H1 (cell line): ENCODE measurements around the gene CCDC13. TPM values are rescaled to one million over a fixed set of nuclear protein-coding genes. Genes with fewer than 3 reads are reported as not detected.
"Not testable (repeated sequence)": the region's sequence is repeated elsewhere in the genome, so short reads cannot be mapped to it uniquely, and the experiment has no call there.

ENCODE experiments used
- CTCF ChIA-PET: fragments of 300-600 bp; sonication (Branson Sonifier 250); formaldehyde crosslinking; loops from one replicate; lab custom pipeline; 2021; ENCODE audit not compliant: partially characterized antibody; lab: Charles Lee
- POLR2A ChIA-PET: fragments of 300-600 bp; sonication (Branson Sonifier 250); formaldehyde crosslinking; loops from one replicate; lab custom pipeline; 2021; ENCODE audit warnings: inconsistent platforms; ENCODE audit not compliant: partially characterized antibody; lab: Charles Lee
- DNase-seq, 2 experiments: peaks; one replicate each; pipeline versions ENCODE4 v3.0.0 to v3.0.0-alpha.2; 2010 to 2022; ENCODE audit warnings: low spot score in 2 of 2, low read depth in 1 of 2, mixed read lengths in 1 of 2
- FAIRE-seq: peaks from 2 replicates; lab custom pipeline; 2011; peaks lifted over from hg19 to GRCh38; lab: Jason Lieb, UNC
- H2AFZ ChIP-seq: 2 replicates; pipeline ENCODE4 v1.8.1; 2012; ENCODE audit warnings: low read length, inconsistent platforms
- H2AK5ac ChIP-seq: 2 replicates; pipeline ENCODE4 v1.6.1; 2013; ENCODE audit warnings: low read depth, low read length
- H2BK120ac ChIP-seq: replicated peaks from 2 replicates; pipeline ENCODE3; 2013; ENCODE audit warnings: low read depth, low read length, inconsistent platforms
- H2BK12ac ChIP-seq: 2 replicates; pipeline ENCODE4 v1.6.1; 2013; ENCODE audit warnings: low read depth, low read length
- H2BK15ac ChIP-seq: 2 replicates; pipeline ENCODE4 v1.6.1; 2013; ENCODE audit warnings: low read length
- H2BK20ac ChIP-seq: 2 replicates; pipeline ENCODE4 v1.6.1; 2013; ENCODE audit warnings: low read length
- H2BK5ac ChIP-seq: 2 replicates; pipeline ENCODE4 v1.6.1; 2013; ENCODE audit warnings: low read depth, low read length
- H3K14ac ChIP-seq: 2 replicates; pipeline ENCODE4 v1.6.1; 2013; ENCODE audit warnings: inconsistent platforms; ENCODE audit not compliant: insufficient read length
- H3K18ac ChIP-seq: 2 replicates; pipeline ENCODE4 v1.6.1; 2013; ENCODE audit warnings: low read length; ENCODE audit errors: extremely low read depth
- H3K23ac ChIP-seq: 2 replicates; pipeline ENCODE4 v1.6.1; 2013; ENCODE audit warnings: inconsistent platforms; ENCODE audit not compliant: insufficient read length
- H3K23me2 ChIP-seq: 2 replicates; pipeline ENCODE4 v1.6.1; 2013; ENCODE audit warnings: low read depth, low read length
- H3K27ac ChIP-seq: 2 replicates; pipeline ENCODE4 v1.6.1; 2011; ENCODE audit warnings: low read depth, low read length, inconsistent platforms
- H3K27me3 ChIP-seq, 4 experiments: replicated peaks in 1 of 4; 1 replicate in 1 of 4; 2 replicates in 3 of 4; pipeline versions ENCODE4 v1.6.1 to v1.8.1; 2011 to 2013; ENCODE audit warnings: low read length in 3 of 4, mild to moderate bottlenecking in 3 of 4, inconsistent platforms in 2 of 4, mixed read lengths in 2 of 4, moderate library complexity in 1 of 4; ENCODE audit not compliant: control insufficient read depth in 3 of 4, insufficient read depth in 3 of 4; ENCODE audit errors: extremely low read depth in 1 of 4
- H3K36me3 ChIP-seq, 4 experiments: 2 replicates each; pipeline versions ENCODE4 v1.6.1 to v1.8.1; 2011 to 2013; ENCODE audit warnings: mild to moderate bottlenecking in 4 of 4, low read length in 3 of 4, moderate library complexity in 2 of 4, control low read depth in 1 of 4, inconsistent platforms in 1 of 4; ENCODE audit not compliant: insufficient read depth in 4 of 4, control insufficient read depth in 2 of 4
- H3K4ac ChIP-seq: replicated peaks from 2 replicates; pipeline ENCODE3; 2013; ENCODE audit warnings: low read length, low read depth, mixed read lengths, inconsistent platforms; ENCODE audit not compliant: insufficient read length
- H3K4me1 ChIP-seq, 4 experiments: replicated peaks in 1 of 4; 1 replicate in 1 of 4; 2 replicates in 3 of 4; pipeline versions ENCODE4 v1.6.1 to v1.8.1; 2011 to 2013; ENCODE audit warnings: low read length in 3 of 4, inconsistent platforms in 2 of 4, mixed read lengths in 1 of 4; ENCODE audit not compliant: insufficient read depth in 4 of 4, control insufficient read depth in 3 of 4
- H3K4me2 ChIP-seq, 2 experiments: 2 replicates each; pipeline versions ENCODE4 v1.6.1 to v1.8.1; 2011 to 2013; ENCODE audit warnings: low read depth in 2 of 2, low read length in 2 of 2, control low read depth in 1 of 2, inconsistent platforms in 1 of 2, mild to moderate bottlenecking in 1 of 2; ENCODE audit not compliant: insufficient read depth in 1 of 2
- H3K4me3 ChIP-seq, 4 experiments: fragments of 200-600, 300-600 bp in 1 of 4; sonication (generic), shearing (Covaris generic), sonication (Bioruptor Twin) in 1 of 4; 2 replicates each; pipeline versions ENCODE4 v1.5.1 to v1.8.1; 2011 to 2016; ENCODE audit warnings: low read length in 4 of 4, low read depth in 3 of 4, control low read depth in 2 of 4, inconsistent platforms in 2 of 4, mild to moderate bottlenecking in 2 of 4, mixed read lengths in 1 of 4, moderate library complexity in 1 of 4; ENCODE audit not compliant: insufficient read depth in 2 of 4; ENCODE audit errors: extremely low read depth in 1 of 4
- H3K56ac ChIP-seq: replicated peaks from 2 replicates; pipeline ENCODE3; 2013; ENCODE audit warnings: low read depth, mild to moderate bottlenecking, mixed read lengths, low read length, inconsistent platforms; ENCODE audit not compliant: insufficient read length
- H3K79me1 ChIP-seq: 2 replicates; pipeline ENCODE4 v1.6.1; 2013; ENCODE audit warnings: low read depth, low read length, control low read depth
- H3K79me2 ChIP-seq, 2 experiments: 2 replicates each; pipeline versions ENCODE4 v1.6.1 to v1.8.1; 2012 to 2013; ENCODE audit warnings: low read length in 2 of 2, mild to moderate bottlenecking in 2 of 2, inconsistent platforms in 1 of 2; ENCODE audit not compliant: insufficient read depth in 2 of 2, control insufficient read depth in 1 of 2
- H3K9ac ChIP-seq, 4 experiments: replicated peaks in 1 of 4; 1 replicate in 1 of 4; 2 replicates in 3 of 4; pipeline versions ENCODE4 v1.6.1 to v1.8.1; 2011 to 2013; ENCODE audit warnings: low read depth in 3 of 4, low read length in 3 of 4, control low read depth in 2 of 4, mild to moderate bottlenecking in 2 of 4, moderate library complexity in 2 of 4, inconsistent platforms in 1 of 4; ENCODE audit errors: extremely low read depth in 1 of 4
- H3K9me3 ChIP-seq, 2 experiments: 2 replicates each; pipeline versions ENCODE4 v1.6.1 to v1.8.1; 2012 to 2013; ENCODE audit warnings: mild to moderate bottlenecking in 2 of 2, moderate library complexity in 2 of 2, control low read depth in 1 of 2, inconsistent platforms in 1 of 2, low read depth in 1 of 2, low read length in 1 of 2, mixed read lengths in 1 of 2; ENCODE audit not compliant: insufficient read depth in 2 of 2
- H4K20me1 ChIP-seq, 2 experiments: replicated peaks in 1 of 2; 2 replicates each; pipeline versions ENCODE3 to v1.8.1; 2011 to 2013; ENCODE audit warnings: inconsistent platforms in 2 of 2, low read length in 2 of 2, mild to moderate bottlenecking in 1 of 2; ENCODE audit not compliant: insufficient read depth in 2 of 2, control insufficient read depth in 1 of 2
- H4K5ac ChIP-seq: 2 replicates; pipeline ENCODE4 v1.6.1; 2013; ENCODE audit warnings: low read length, low read depth, mixed read lengths, inconsistent platforms; ENCODE audit not compliant: insufficient read length
- H4K8ac ChIP-seq: 2 replicates; pipeline ENCODE4 v1.8.0; 2013; ENCODE audit warnings: mild to moderate bottlenecking, moderate library complexity, low read length, inconsistent platforms; ENCODE audit not compliant: insufficient read depth; ENCODE audit errors: extremely low read depth
- H4K91ac ChIP-seq: replicated peaks from 2 replicates; pipeline ENCODE3; 2013; ENCODE audit warnings: low read length, mixed read lengths, inconsistent platforms; ENCODE audit not compliant: insufficient read length
- WGBS, 2 experiments: shearing (Covaris generic) in 1 of 2; methylation state at CpG; one replicate each; pipeline versions ENCODE4 v1.1.6 to v1.1.7; 2013 to 2015; ENCODE audit warnings: low lambda C conversion rate in 2 of 2, mixed read lengths in 2 of 2, inconsistent platforms in 1 of 2, low coverage in 1 of 2, missing lambda C conversion rate in 1 of 2; ENCODE audit not compliant: insufficient replicate concordance in 2 of 2, insufficient coverage in 1 of 2, insufficient read length in 1 of 2; ENCODE audit errors: extremely low coverage in 1 of 2, missing lambda C conversion rate in 1 of 2; 5-methylcytosine and 5-hydroxymethylcytosine counted together
- polyA plus RNA-seq, 7 experiments: library from polyadenylated mRNA; depleted of rRNA in 3 of 7; stranded (reverse) in 5 of 7; unstranded in 2 of 7; fragments of >200 nt in 5 of 7; fragments of 200-250 nt in 2 of 7; gene quantifications; 1 replicate in 5 of 7; 2 replicates in 1 of 7; 4 replicates in 1 of 7; pipeline versions ENCODE4 v1.2.1 to v1.2.3, GENCODE V29; 2011 to 2013; ENCODE audit warnings: missing spikeins in 2 of 7, mixed read lengths in 2 of 7
- total RNA-seq: library from RNA; stranded (reverse); fragmentation: NEBNext Ultra II Directional; extraction: Animal tissue kit (Norgen Biotek cat#: 25700); gene quantifications from 2 replicates; pipeline ENCODE4 v1.2.1, GENCODE V29; 2021

CCDC13 gene
- total and polyA plus RNA-seq, 2 of the 8 experiments (the other 6 are each of a cell fraction or from before 2014, with no cell fraction given), result 0.06 TPM; not detected in 1

DNA sequence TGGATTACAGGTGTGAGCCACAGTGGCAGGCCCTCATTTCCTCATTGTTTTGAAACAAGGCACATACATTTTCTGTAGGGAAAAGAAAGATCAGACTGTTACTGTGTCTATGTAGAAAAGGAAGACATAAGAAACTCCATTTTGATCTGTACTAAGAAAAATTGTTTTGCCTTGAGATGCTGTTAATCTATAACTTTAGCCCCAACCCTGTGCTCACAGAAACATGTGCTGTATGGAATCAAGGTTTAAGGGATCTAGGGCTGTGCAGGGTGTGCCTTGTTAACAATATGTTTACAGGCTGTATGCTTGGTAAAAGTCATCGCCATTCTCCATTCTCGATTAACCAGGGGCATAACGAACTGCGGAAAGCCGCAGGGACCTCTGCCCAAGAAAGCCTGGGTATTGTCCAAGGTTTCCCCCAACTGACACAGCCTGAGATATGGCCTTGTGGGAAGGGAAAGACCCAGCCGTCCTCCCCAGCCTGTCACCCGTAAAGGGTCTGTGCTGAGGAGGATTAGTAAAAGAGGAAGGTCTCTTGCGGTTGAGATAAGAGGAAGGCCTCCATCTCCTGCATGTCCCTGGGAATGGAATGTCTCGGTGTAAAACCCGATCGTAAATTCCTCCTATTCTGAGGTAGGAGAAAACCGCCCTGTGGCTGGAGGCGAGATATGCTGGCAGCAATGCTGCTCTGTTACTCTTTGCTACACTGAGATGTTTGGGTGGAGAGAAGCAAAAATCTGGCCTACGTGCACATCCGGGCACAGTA, 38.2 kb upstream of the CCDC13 start:
- H4K91ac ChIP-seq, H3K14ac ChIP-seq, H3K23ac ChIP-seq, H3K4me1 ChIP-seq, H2BK120ac ChIP-seq, H3K27ac ChIP-seq, DNase-seq, POLR2A ChIA-PET, H4K20me1 ChIP-seq, H3K4me2 ChIP-seq, H2AK5ac ChIP-seq, H3K23me2 ChIP-seq, H2BK12ac ChIP-seq, H2BK15ac ChIP-seq, H2BK5ac ChIP-seq, H3K56ac ChIP-seq, H4K5ac ChIP-seq, H3K79me1 ChIP-seq, H3K4me3 ChIP-seq, H3K36me3 ChIP-seq, H4K8ac ChIP-seq, CTCF ChIA-PET, H3K27me3 ChIP-seq, H3K9ac ChIP-seq, H3K4ac ChIP-seq, H2BK20ac ChIP-seq, H3K18ac ChIP-seq, H3K79me2 ChIP-seq, H3K9me3 ChIP-seq: not testable (repeated sequence)
- H2AFZ ChIP-seq, result peak overlapping the region; percentile 73
- peak; percentile 45 for FAIRE-seq
- WGBS, 2 experiments, result 79% methylated on average over 15 of the region's 15 CpGs; no CpG with 5 or more reads in 1 of the 2 experiments

GRCh38 chr3:42810706-42811105, 37.7 kb upstream of the CCDC13 start:
- H4K91ac ChIP-seq, H3K9me3 ChIP-seq, H3K4me3 ChIP-seq, H2BK12ac ChIP-seq, H2BK5ac ChIP-seq, H2BK15ac ChIP-seq, H3K4me1 ChIP-seq, H2AK5ac ChIP-seq, H3K79me1 ChIP-seq, H3K14ac ChIP-seq, H2AFZ ChIP-seq, H2BK20ac ChIP-seq, H3K27ac ChIP-seq, H3K18ac ChIP-seq, CTCF ChIA-PET, H3K23ac ChIP-seq, H4K20me1 ChIP-seq, H3K27me3 ChIP-seq, H3K79me2 ChIP-seq, DNase-seq, POLR2A ChIA-PET, FAIRE-seq, H2BK120ac ChIP-seq, H3K23me2 ChIP-seq, H3K9ac ChIP-seq, H3K4me2 ChIP-seq, H4K5ac ChIP-seq, H3K4ac ChIP-seq, H3K56ac ChIP-seq, H4K8ac ChIP-seq, H3K36me3 ChIP-seq: not testable (repeated sequence)
- WGBS, 2 experiments, result 97% methylated on average over 10 of the region's 10 CpGs; no CpG with 5 or more reads in 1 of the 2 experiments
